Stomach (tissue), 4 donors: Measurements from ENCODE around the gene PLEK2.

Source experiments
- CTCF ChIP-seq, 7 experiments: fragments of 450-650 bp in 4 of 7; fragments of 200-600 bp in 3 of 7; sonication (generic) in 3 of 7; IDR thresholded peaks; one replicate each; pipeline ENCODE4 v1.5.1; 2016 to 2019; ENCODE audit warnings: antibody characterized with exemption in 7 of 7, control low read depth in 2 of 7, mild to moderate bottlenecking in 1 of 7
- EP300 ChIP-seq: sonication (generic); formaldehyde crosslinking; IDR thresholded peaks from one replicate; pipeline ENCODE4 v1.6.1; 2017; ENCODE audit warnings: antibody characterized with exemption
- POLR2A ChIP-seq, 4 donors: fragments of 450-650 bp; IDR thresholded peaks; one replicate each; pipeline ENCODE4 v1.6.1; 2016; ENCODE audit warnings: antibody characterized with exemption in 4 of 4, control low read depth in 2 of 4, mild to moderate bottlenecking in 1 of 4, moderate library complexity in 1 of 4
- POLR2AphosphoS5 ChIP-seq, 3 donors: sonication (generic); formaldehyde crosslinking; IDR thresholded peaks; one replicate each; pipeline ENCODE4 v1.6.1; 2016; ENCODE audit warnings: antibody characterized with exemption in 3 of 3

- TF ChIP-seq CTCF (IDR thresholded peaks at IDR 0.05), result no peak
- no peak for TF ChIP-seq POLR2A (IDR thresholded peaks at IDR 0.05)
- TF ChIP-seq POLR2AphosphoS5 (IDR thresholded peaks at IDR 0.05), result no peak
- TF ChIP-seq EP300, result no peak
These were observed 16.7 kb downstream of the PLEK2 start for GRCh38 chr14:67395086-67395875.
